HepG2 (cell line): ENCODE data around the gene ZNF618. TPM values are rescaled to one million over a fixed set of nuclear protein-coding genes. Genes with fewer than 3 reads are reported as not detected.

Experiments used
- ATAC-seq: fragments of 200-7000 bp; cut with Tn5 transposase; 3 replicates; pipeline ENCODE4 v1.9.1; 2020; ENCODE audit warnings: mild to moderate bottlenecking, moderate library complexity
- BruUV-seq: library from RNA; stranded (reverse); fragments of 400-500 nt; replicated peaks from 2 replicates; lab custom pipeline; 2021; lab: Mats Ljungman, UMichigan
- CTCF ChIA-PET: fragments of 300-600 bp; formaldehyde crosslinking; extraction: SDS; loops from one replicate; lab custom pipeline; 2021; ENCODE audit warnings: low total read pairs, inconsistent platforms, low intra/inter-chr PET ratio; lab: Yijun Ruan, JAX
- POLR2A ChIA-PET: fragments of 350-600 bp; sonication (Branson Sonifier 250); formaldehyde crosslinking; loops from one replicate; lab custom pipeline; 2020; ENCODE audit warnings: antibody characterized with exemption, inconsistent platforms; lab: Yijun Ruan, JAX
- DNase-seq: peaks from one replicate; pipeline ENCODE4 v3.0.0-alpha.2; 2015; ENCODE audit warnings: low spot score
- FAIRE-seq: peaks from 3 replicates; lab custom pipeline; 2011; peaks lifted over from hg19 to GRCh38; lab: Jason Lieb, UNC
- H2AFZ ChIP-seq: one replicate; pipeline ENCODE4 v1.6.1; 2011; ENCODE audit warnings: low read length, inconsistent platforms
- H3K27ac ChIP-seq: fragments of 300-600 bp; 3 replicates; pipeline ENCODE4 v1.8.0; 2011; ENCODE audit warnings: mixed run types, mild to moderate bottlenecking, mixed read lengths, low read length, inconsistent platforms; ENCODE audit not compliant: insufficient read depth; ENCODE audit errors: extremely low read length
- H3K27me3 ChIP-seq, 2 experiments: fragments of 200-600 bp in 1 of 2; 2 replicates in 1 of 2; 3 replicates in 1 of 2; pipeline versions ENCODE4 v1.6.0 to v1.8.0; 2011; ENCODE audit warnings: low read length in 2 of 2, mild to moderate bottlenecking in 2 of 2, moderate library complexity in 2 of 2, inconsistent platforms in 1 of 2; ENCODE audit not compliant: insufficient read depth in 2 of 2, control insufficient read depth in 1 of 2
- H3K36me3 ChIP-seq, 2 experiments: fragments of 200-600 bp in 1 of 2; replicated peaks in 1 of 2; 2 replicates in 1 of 2; 3 replicates in 1 of 2; pipeline versions ENCODE4 v1.5.1 to v1.8.0; 2011; ENCODE audit warnings: low read length in 2 of 2, inconsistent platforms in 1 of 2; ENCODE audit not compliant: insufficient read depth in 2 of 2, control insufficient read depth in 1 of 2
- H3K4me1 ChIP-seq: 2 replicates; pipeline ENCODE4 v1.5.1; 2012; ENCODE audit warnings: low read length, inconsistent platforms; ENCODE audit not compliant: insufficient read depth
- H3K4me2 ChIP-seq: 2 replicates; pipeline ENCODE4 v1.6.0; 2011; ENCODE audit warnings: low read depth, low read length, inconsistent platforms
- H3K4me3 ChIP-seq, 3 experiments: fragments of 200-600 bp in 1 of 3; sonication (generic), shearing (Covaris generic) in 1 of 3; replicated peaks in 1 of 3; 2 replicates each; pipeline ENCODE4 v1.5.1; 2011 to 2016; ENCODE audit warnings: low read length in 3 of 3, inconsistent platforms in 2 of 3, low read depth in 2 of 3, mild to moderate bottlenecking in 2 of 3, control low read depth in 1 of 3, mixed read lengths in 1 of 3; ENCODE audit not compliant: insufficient read depth in 1 of 3
- H3K79me2 ChIP-seq: one replicate; pipeline ENCODE4 v1.6.1; 2011; ENCODE audit warnings: low read length, inconsistent platforms; ENCODE audit not compliant: insufficient read depth
- H3K9ac ChIP-seq: 2 replicates; pipeline ENCODE4 v1.6.0; 2011; ENCODE audit warnings: mild to moderate bottlenecking, low read depth, low read length, inconsistent platforms; ENCODE audit not compliant: insufficient read depth
- H3K9me3 ChIP-seq: 2 replicates; pipeline ENCODE4 v1.5.1; 2012; ENCODE audit warnings: mild to moderate bottlenecking, low read length
- H4K20me1 ChIP-seq: 2 replicates; pipeline ENCODE4 v1.6.0; 2011; ENCODE audit warnings: inconsistent platforms, mild to moderate bottlenecking, low read length, moderate library complexity; ENCODE audit not compliant: insufficient read depth
- FLYWCH1 ChIP-seq: sonication (generic); formaldehyde crosslinking; IDR thresholded peaks from 2 replicates; pipeline ENCODE4 v1.8.1; 2023; ENCODE audit warnings: mild to moderate bottlenecking, missing genetic modification reagents
- ZMYM2 ChIP-seq: sonication (generic); formaldehyde crosslinking; IDR thresholded peaks from 2 replicates; pipeline ENCODE4 v1.8.0; 2022; ENCODE audit warnings: mild to moderate bottlenecking, missing genetic modification reagents
- WGBS: methylation state at CpG from one replicate; pipeline ENCODE4 v1.1.6; 2017; ENCODE audit warnings: low lambda C conversion rate; 5-methylcytosine and 5-hydroxymethylcytosine counted together
- in situ Hi-C: cut with HindIII; loops from 2 replicates; pipeline ENCODE4 v1.10.0; 2017; ENCODE audit warnings: low pct_unique_long_range_greater_than_20kb; ENCODE audit not compliant: extremely low pct_ligation_motif_present
- intact Hi-C: fragments of 100-400 bp; cut with micrococcal nuclease; formaldehyde crosslinking; loops from one replicate; pipeline ENCODE4 v1.10.0; 2022; ENCODE audit not compliant: unreplicated experiment
- polyA plus RNA-seq, 8 experiments: library from polyadenylated mRNA; depleted of rRNA in 3 of 8; stranded (reverse) in 7 of 8; unstranded in 1 of 8; fragments of >200 nt; fragmentation: Illumina TruSeq in 4 of 8; extraction: Trizol in 4 of 8; gene quantifications; 2 replicates each; pipeline versions ENCODE4 v1.2.1 to v1.2.3, GENCODE V29; 2011 to 2016; ENCODE audit warnings: low read depth in 4 of 8, missing spikeins in 1 of 8, mixed read lengths in 1 of 8; ENCODE audit not compliant: insufficient read depth in 1 of 8
- total RNA-seq, 5 experiments: library from RNA; depleted of rRNA; stranded (reverse); fragments of >200 nt; fragmentation: Illumina TruSeq; extraction: Trizol; gene quantifications; 2 replicates each; pipeline ENCODE4 v1.2.3, GENCODE V29; 2016; ENCODE audit warnings: low read depth in 1 of 5
- TF ChIP-seq, protein P1 (sequence below): sonication (generic); formaldehyde crosslinking; IDR thresholded peaks from 2 replicates; pipeline ENCODE4 v1.9.0; 2022; ENCODE audit warnings: low read depth, missing genetic modification reagents
- TF ChIP-seq, protein P2 (sequence below): sonication (generic); formaldehyde crosslinking; IDR thresholded peaks from 2 replicates; pipeline ENCODE4 v1.5.1; 2020; ENCODE audit warnings: missing genetic modification reagents, mild to moderate bottlenecking, borderline replicate concordance

Gene ZNF618
- total and polyA plus RNA-seq, 2 of the 13 experiments (the other 11 are each of a cell fraction or from before 2014, with no cell fraction given) = 0.07 TPM

DNA sequence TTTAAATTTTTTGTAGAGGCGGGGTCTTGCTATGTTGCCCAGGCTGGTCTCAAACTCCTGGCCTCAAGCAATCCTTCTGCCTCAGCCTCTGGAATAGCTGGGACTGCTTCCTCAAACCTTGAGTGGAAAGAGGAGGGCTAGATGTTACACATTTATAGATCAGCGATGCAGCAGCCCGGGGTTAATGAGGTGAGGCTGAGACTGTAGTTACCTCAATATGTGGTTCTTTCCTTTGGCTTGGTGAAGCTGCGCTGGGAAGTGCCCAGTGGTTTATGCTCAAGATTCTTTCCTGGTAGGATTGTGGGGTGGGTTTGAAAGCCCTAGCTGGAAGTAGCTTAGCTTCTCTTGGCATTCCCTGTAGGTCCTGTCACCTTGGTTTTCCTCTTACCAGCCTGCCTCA, 22.5 kb downstream of the ZNF618 start:
- Histone ChIP-seq H3K9me3 (no peaks in the 10 kb centered on the region), H3K9ac (no peak overlapping the region), H3K4me1 (no peaks in the 10 kb centered on the region), H3K4me3 (no peak overlapping the region), H3K27ac (no peak overlapping the region), H4K20me1 (no peaks in the 10 kb centered on the region), H3K79me2 (no peaks in the 10 kb centered on the region)
- 59% methylated on average over 3 of the region's 4 CpGs for whole genome bisulfite sequencing
- no peak for DNase-seq
- intact Hi-C loops = no loop called here
- ChIA-PET CTCF (no interaction called here), POLR2A (no interaction called here)
- in situ Hi-C loops = no loop called here
- TF ChIP-seq, protein P1, sequence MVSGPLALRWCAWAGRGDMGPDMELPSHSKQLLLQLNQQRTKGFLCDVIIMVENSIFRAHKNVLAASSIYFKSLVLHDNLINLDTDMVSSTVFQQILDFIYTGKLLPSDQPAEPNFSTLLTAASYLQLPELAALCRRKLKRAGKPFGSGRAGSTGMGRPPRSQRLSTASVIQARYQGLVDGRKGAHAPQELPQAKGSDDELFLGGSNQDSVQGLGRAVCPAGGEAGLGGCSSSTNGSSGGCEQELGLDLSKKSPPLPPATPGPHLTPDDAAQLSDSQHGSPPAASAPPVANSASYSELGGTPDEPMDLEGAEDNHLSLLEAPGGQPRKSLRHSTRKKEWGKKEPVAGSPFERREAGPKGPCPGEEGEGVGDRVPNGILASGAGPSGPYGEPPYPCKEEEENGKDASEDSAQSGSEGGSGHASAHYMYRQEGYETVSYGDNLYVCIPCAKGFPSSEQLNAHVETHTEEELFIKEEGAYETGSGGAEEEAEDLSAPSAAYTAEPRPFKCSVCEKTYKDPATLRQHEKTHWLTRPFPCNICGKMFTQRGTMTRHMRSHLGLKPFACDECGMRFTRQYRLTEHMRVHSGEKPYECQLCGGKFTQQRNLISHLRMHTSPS (CRISPR knock-in tag) = no peak
- no peak for TF ChIP-seq ZMYM2 (CRISPR knock-in tag)
- TF ChIP-seq, protein P2, sequence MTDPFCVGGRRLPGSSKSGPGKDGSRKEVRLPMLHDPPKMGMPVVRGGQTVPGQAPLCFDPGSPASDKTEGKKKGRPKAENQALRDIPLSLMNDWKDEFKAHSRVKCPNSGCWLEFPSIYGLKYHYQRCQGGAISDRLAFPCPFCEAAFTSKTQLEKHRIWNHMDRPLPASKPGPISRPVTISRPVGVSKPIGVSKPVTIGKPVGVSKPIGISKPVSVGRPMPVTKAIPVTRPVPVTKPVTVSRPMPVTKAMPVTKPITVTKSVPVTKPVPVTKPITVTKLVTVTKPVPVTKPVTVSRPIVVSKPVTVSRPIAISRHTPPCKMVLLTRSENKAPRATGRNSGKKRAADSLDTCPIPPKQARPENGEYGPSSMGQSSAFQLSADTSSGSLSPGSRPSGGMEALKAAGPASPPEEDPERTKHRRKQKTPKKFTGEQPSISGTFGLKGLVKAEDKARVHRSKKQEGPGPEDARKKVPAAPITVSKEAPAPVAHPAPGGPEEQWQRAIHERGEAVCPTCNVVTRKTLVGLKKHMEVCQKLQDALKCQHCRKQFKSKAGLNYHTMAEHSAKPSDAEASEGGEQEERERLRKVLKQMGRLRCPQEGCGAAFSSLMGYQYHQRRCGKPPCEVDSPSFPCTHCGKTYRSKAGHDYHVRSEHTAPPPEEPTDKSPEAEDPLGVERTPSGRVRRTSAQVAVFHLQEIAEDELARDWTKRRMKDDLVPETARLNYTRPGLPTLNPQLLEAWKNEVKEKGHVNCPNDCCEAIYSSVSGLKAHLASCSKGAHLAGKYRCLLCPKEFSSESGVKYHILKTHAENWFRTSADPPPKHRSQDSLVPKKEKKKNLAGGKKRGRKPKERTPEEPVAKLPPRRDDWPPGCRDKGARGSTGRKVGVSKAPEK (CRISPR knock-in tag) = no peak
- no peak for TF ChIP-seq FLYWCH1 (CRISPR knock-in tag)
- TF ChIP-seq, all 625 proteins: peak for 0
- H3K4me2 ChIP-seq = no peak overlapping the region
- peaks cover 0 to 18% of the 10 kb centered on the region in 2 experiments; a peak in 2 of 5 replicates for H3K27me3 ChIP-seq
- H2AFZ ChIP-seq = no peak overlapping the region
- H3K36me3 ChIP-seq = no peaks in the 10 kb centered on the region
- BruUV-seq = no TSS peak
- ATAC-seq = no peak
- no peak for FAIRE-seq
